ENCODE data around the gene MDGA2.

DNA sequence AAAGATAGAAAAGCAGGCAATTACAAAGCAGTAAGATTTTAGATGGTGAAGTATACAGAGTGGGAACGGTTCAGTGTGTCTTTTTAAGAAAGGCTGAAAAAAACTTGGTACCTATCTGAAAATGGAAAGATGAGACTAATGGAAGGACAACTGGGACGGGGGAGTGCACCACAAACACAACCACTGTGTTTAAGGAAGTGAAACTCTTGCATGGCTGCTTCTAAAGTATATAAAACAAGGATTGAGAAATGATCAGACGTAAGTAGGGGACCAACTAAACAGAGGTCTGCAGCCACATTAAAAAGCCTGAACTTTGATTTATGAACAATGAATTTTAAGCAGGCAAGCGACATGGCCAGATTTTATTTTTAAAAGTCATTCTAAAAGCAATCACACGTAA, 328.6 kb downstream of the MDGA2 start:
- TF ChIP-seq RAD21 (IDR thresholded peaks at IDR 0.05; ENCODE audit: low read depth) (no peak), TAF1 (IDR thresholded peaks at IDR 0.05; ENCODE audit: low read depth) (no peak), TEAD4 (IDR thresholded peaks at IDR 0.05) (no peak), CEBPB (IDR thresholded peaks at IDR 0.05) (no peak), EP300 (IDR thresholded peaks at IDR 0.05; ENCODE audit: borderline replicate concordance) (no peak)
